AG04449 (cell line): ENCODE measurements around the gene CEP295NL.
"Not testable (repeated sequence)": the region's sequence is repeated elsewhere in the genome, so short reads cannot be mapped to it uniquely, and the experiment has no call there.

Experiments
- CTCF ChIA-PET: fragments of 350-600 bp; formaldehyde crosslinking; extraction: SDS; loops from one replicate; lab custom pipeline; 2021; ENCODE audit warnings: antibody characterized with exemption; lab: Yijun Ruan, JAX
- POLR2A ChIA-PET: fragments of 400-600, 350-600 bp; formaldehyde crosslinking; extraction: SDS; loops from one replicate; lab custom pipeline; 2020; ENCODE audit warnings: antibody characterized with exemption, inconsistent platforms; lab: Yijun Ruan, JAX
- DNase-seq: peaks from one replicate; pipeline ENCODE4 v3.0.0-alpha.2; 2010; ENCODE audit warnings: low read depth, low spot score
- H3K4me3 ChIP-seq: 2 replicates; pipeline ENCODE4 v1.5.1; 2011; ENCODE audit warnings: low read depth, mild to moderate bottlenecking, control low read depth, low read length
- CTCF ChIP-seq: IDR thresholded peaks from one replicate; pipeline ENCODE4 v1.5.1; 2011; ENCODE audit warnings: mild to moderate bottlenecking, moderate library complexity, low read length, control low read depth, inconsistent platforms; ENCODE audit not compliant: insufficient read depth; ENCODE audit errors: missing control alignments

The CEP295NL gene

GRCh38 chr17:78870621-78871020 is 32.4 kb downstream of the CEP295NL start:
- POLR2A ChIA-PET: no interaction called here
- CTCF ChIA-PET: no interaction called here
- no peak overlapping the region for H3K4me3 ChIP-seq
- no peak for DNase-seq
- no peak for TF ChIP-seq CTCF

GRCh38 chr17:78868391-78868790 is 34.6 kb downstream of the CEP295NL start:
- H3K4me3 ChIP-seq: no peak overlapping the region
- TF ChIP-seq CTCF: no peak
- CTCF ChIA-PET: interaction anchor here (1.2 to 9.8 kb wide), 4 partner anchors 9 to 125 kb away, joined by 3 to 214 read pairs (median 4); no protein-coding TSS in a partner anchor
- DNase-seq: peak; percentile 41
- POLR2A ChIA-PET: no interaction called here

- H3K4me3 ChIP-seq, POLR2A ChIA-PET, DNase-seq: not testable (repeated sequence)
- CTCF ChIA-PET: interaction anchor here (0.8 to 9.8 kb wide), 10 partner anchors 9 to 178 kb away, joined by 3 to 214 read pairs (median 14); no protein-coding TSS in a partner anchor
Observed at GRCh38 chr17:78867046-78867445, 36.0 kb downstream of the CEP295NL start.

- H3K4me3 ChIP-seq: no peak overlapping the region
- CTCF ChIA-PET: interaction anchor here (0.7 to 9.8 kb wide), 36 partner anchors 8 to 527 kb away, joined by 3 to 214 read pairs (median 4); no protein-coding TSS in a partner anchor
- TF ChIP-seq CTCF: peak; percentile 87
- DNase-seq: no peak
- POLR2A ChIA-PET: interaction anchor here (0.6 kb wide), 1 partner anchor 53 kb away, joined by 3 read pairs; no protein-coding TSS in a partner anchor
Observed at GRCh38 chr17:78865682-78866390, 37.2 kb downstream of the CEP295NL start.

GRCh38 chr17:78864117-78864516 is 38.9 kb downstream of the CEP295NL start:
- ChIA-PET CTCF (interaction anchor here (1.0 to 9.8 kb wide), 7 partner anchors 12 to 130 kb away, joined by 3 to 214 read pairs (median 7); partner anchors contain the start of gene LGALS3BP), POLR2A (no interaction called here)
- no peak overlapping the region for H3K4me3 ChIP-seq
- no peak for TF ChIP-seq CTCF
- DNase-seq: no peak

- ChIA-PET CTCF (interaction anchor here (1.2 to 9.8 kb wide), 6 partner anchors 9 to 117 kb away, joined by 3 to 214 read pairs (median 6); partner anchors contain the start of gene LGALS3BP), POLR2A (interaction anchor here (0.8 to 1.3 kb wide), 6 partner anchors 11 to 110 kb away, joined by 3 to 5 read pairs (median 4); no protein-coding TSS in a partner anchor)
- H3K4me3 ChIP-seq: peak overlapping the region; percentile 28
- no peak for TF ChIP-seq CTCF
- peak; percentile 90 for DNase-seq
Observed at GRCh38 chr17:78862073-78863023, 40.7 kb downstream of the CEP295NL start.
